Mesenchymal stem cell (in vitro differentiated cells and primary cell): ENCODE measurements around the gene MFAP2.

Experiments used
- DNase-seq: peaks from one replicate; pipeline ENCODE4 v3.0.0-alpha.2; 2013
- H2AFZ ChIP-seq: one replicate; pipeline ENCODE4 v1.6.1; 2013; ENCODE audit warnings: low read depth, mild to moderate bottlenecking, control low read depth, inconsistent platforms, low read length, moderate library complexity
- H2AK5ac ChIP-seq: 2 replicates; pipeline ENCODE4 v1.6.1; 2013; ENCODE audit warnings: low read length, moderate library complexity, mild to moderate bottlenecking, inconsistent platforms; ENCODE audit not compliant: severe bottlenecking
- H2BK120ac ChIP-seq: one replicate; pipeline ENCODE4 v1.6.1; 2013; ENCODE audit warnings: low read depth, mild to moderate bottlenecking, inconsistent platforms, low read length, moderate library complexity
- H2BK12ac ChIP-seq, 2 experiments: one replicate each; pipeline ENCODE4 v1.6.1; 2013; ENCODE audit warnings: inconsistent platforms in 2 of 2, low read length in 2 of 2, mild to moderate bottlenecking in 2 of 2, moderate library complexity in 2 of 2, control low read depth in 1 of 2
- H2BK15ac ChIP-seq: one replicate; pipeline ENCODE4 v1.6.1; 2013; ENCODE audit warnings: mild to moderate bottlenecking, low read depth, inconsistent platforms; ENCODE audit not compliant: poor library complexity, severe bottlenecking
- H2BK5ac ChIP-seq: 2 replicates; pipeline ENCODE4 v1.6.1; 2013; ENCODE audit warnings: low read depth, mild to moderate bottlenecking, low read length, control low read depth, inconsistent platforms; ENCODE audit not compliant: poor library complexity, severe bottlenecking
- H3K14ac ChIP-seq, 2 experiments: one replicate each; pipeline ENCODE4 v1.6.1; 2013; ENCODE audit warnings: inconsistent platforms in 2 of 2, low read length in 2 of 2, control low read depth in 1 of 2, mild to moderate bottlenecking in 1 of 2, moderate library complexity in 1 of 2
- H3K18ac ChIP-seq, 2 experiments: one replicate each; pipeline ENCODE4 v1.6.1; 2013; ENCODE audit warnings: inconsistent platforms in 2 of 2, low read length in 2 of 2, control low read depth in 1 of 2, low read depth in 1 of 2, mild to moderate bottlenecking in 1 of 2
- H3K23ac ChIP-seq, 2 experiments: one replicate each; pipeline ENCODE4 v1.6.1; 2013; ENCODE audit warnings: inconsistent platforms in 2 of 2, low read length in 2 of 2, mild to moderate bottlenecking in 2 of 2, moderate library complexity in 2 of 2, control low read depth in 1 of 2
- H3K27ac ChIP-seq: 2 replicates; pipeline ENCODE4 v1.5.1; 2013; ENCODE audit warnings: mild to moderate bottlenecking, moderate library complexity, low read length, control low read depth, inconsistent platforms; ENCODE audit not compliant: poor library complexity, severe bottlenecking
- H3K27me3 ChIP-seq, 2 experiments: 2 replicates each; pipeline versions ENCODE4 v1.6.1 to v1.7.0; 2013; ENCODE audit warnings: low read length in 2 of 2, mild to moderate bottlenecking in 2 of 2, moderate library complexity in 2 of 2, control low read depth in 1 of 2, inconsistent platforms in 1 of 2; ENCODE audit not compliant: control insufficient read depth in 1 of 2, insufficient read depth in 1 of 2
- H3K36me3 ChIP-seq, 2 experiments: 2 replicates each; pipeline versions ENCODE4 v1.6.1 to v1.7.0; 2013; ENCODE audit warnings: low read length in 2 of 2, control low read depth in 1 of 2, inconsistent platforms in 1 of 2, low read depth in 1 of 2, mild to moderate bottlenecking in 1 of 2; ENCODE audit not compliant: insufficient read depth in 2 of 2, control insufficient read depth in 1 of 2
- H3K4ac ChIP-seq, 2 experiments: one replicate each; pipeline ENCODE4 v1.6.1; 2013; ENCODE audit warnings: inconsistent platforms in 2 of 2, low read length in 2 of 2, mild to moderate bottlenecking in 2 of 2, moderate library complexity in 2 of 2, control low read depth in 1 of 2, low read depth in 1 of 2
- H3K4me1 ChIP-seq: 2 replicates; pipeline ENCODE4 v1.6.1; 2013; ENCODE audit warnings: low read depth, low read length, control low read depth; ENCODE audit not compliant: control insufficient read depth, insufficient read depth
- H3K4me2 ChIP-seq: 2 replicates; pipeline ENCODE4 v1.6.1; 2013; ENCODE audit warnings: low read length, mild to moderate bottlenecking, inconsistent platforms; ENCODE audit not compliant: poor library complexity, severe bottlenecking
- H3K4me3 ChIP-seq, 2 experiments: 2 replicates each; pipeline versions ENCODE4 v1.5.1 to v1.7.0; 2013; ENCODE audit warnings: low read length in 2 of 2, mild to moderate bottlenecking in 2 of 2, control low read depth in 1 of 2, low read depth in 1 of 2; ENCODE audit not compliant: insufficient read depth in 1 of 2
- H3K79me1 ChIP-seq: replicated peaks from 2 replicates; pipeline ENCODE4 v1.6.1; 2013; ENCODE audit warnings: mild to moderate bottlenecking, control low read depth, low read length, inconsistent platforms; ENCODE audit not compliant: poor library complexity, severe bottlenecking
- H3K9ac ChIP-seq: 2 replicates; pipeline ENCODE4 v1.7.0; 2013; ENCODE audit warnings: mild to moderate bottlenecking, low read length, moderate library complexity
- H3K9me3 ChIP-seq: 2 replicates; pipeline ENCODE4 v1.7.0; 2013; ENCODE audit warnings: mild to moderate bottlenecking, low read length; ENCODE audit not compliant: control insufficient read depth
- H4K8ac ChIP-seq: one replicate; pipeline ENCODE4 v1.6.1; 2013; ENCODE audit warnings: inconsistent platforms, mild to moderate bottlenecking, low read length, moderate library complexity
- H4K91ac ChIP-seq: one replicate; pipeline ENCODE4 v1.6.1; 2013; ENCODE audit warnings: mild to moderate bottlenecking, low read length, inconsistent platforms
- WGBS: methylation state at CpG from one replicate; pipeline ENCODE4 v1.1.7; 2013; ENCODE audit warnings: mixed read lengths; 5-methylcytosine and 5-hydroxymethylcytosine counted together

MFAP2 gene

DNA sequence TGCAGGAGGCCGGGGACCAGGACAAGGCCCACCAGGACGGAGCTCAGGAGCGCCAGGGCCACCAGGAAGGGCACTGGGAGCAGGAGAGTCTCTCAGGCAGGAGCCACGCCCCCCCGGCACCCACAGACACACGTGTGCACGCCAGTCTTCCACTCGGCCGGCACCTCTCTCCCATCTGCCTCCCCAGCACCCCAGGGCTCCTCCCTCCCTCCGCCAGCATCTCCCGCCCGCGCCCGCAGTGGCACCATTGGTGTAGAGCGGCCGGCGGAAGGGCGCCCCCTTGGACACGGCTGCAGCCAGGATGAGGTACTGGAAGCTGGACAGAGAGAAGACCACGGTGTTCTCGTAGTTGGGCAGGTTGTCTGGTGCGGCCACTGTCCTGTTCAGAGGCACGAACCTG lies 6.1 kb upstream of the MFAP2 start:
- H2AFZ ChIP-seq = no peak overlapping the region
- H3K79me1 ChIP-seq = peaks cover 10% of the 10 kb centered on the region
- H2BK15ac ChIP-seq = no peak overlapping the region
- H3K18ac ChIP-seq = no peak overlapping the region
- no peak overlapping the region for H2AK5ac ChIP-seq
- no peak overlapping the region for H3K14ac ChIP-seq
- H3K4ac ChIP-seq = no peak overlapping the region
- H3K9me3 ChIP-seq = no peaks in the 10 kb centered on the region
- no peak overlapping the region for H2BK12ac ChIP-seq
- H3K27me3 ChIP-seq = no peaks in the 10 kb centered on the region
- no peak overlapping the region for H2BK5ac ChIP-seq
- H3K36me3 ChIP-seq = peaks cover 9 to 69% of the 10 kb centered on the region in 2 experiments
- H3K23ac ChIP-seq = no peak overlapping the region
- H3K4me1 ChIP-seq = peaks cover 9% of the 10 kb centered on the region
- H3K4me3 ChIP-seq = no peak overlapping the region
- H4K91ac ChIP-seq = no peak overlapping the region
- WGBS = 86% methylated on average over 21 of the region's 23 CpGs
- H2BK120ac ChIP-seq = no peak overlapping the region
- no peak overlapping the region for H4K8ac ChIP-seq
- H3K27ac ChIP-seq = no peak overlapping the region
- no peak for DNase-seq
- H3K4me2 ChIP-seq = no peak overlapping the region
- H3K9ac ChIP-seq = no peak overlapping the region

DNA sequence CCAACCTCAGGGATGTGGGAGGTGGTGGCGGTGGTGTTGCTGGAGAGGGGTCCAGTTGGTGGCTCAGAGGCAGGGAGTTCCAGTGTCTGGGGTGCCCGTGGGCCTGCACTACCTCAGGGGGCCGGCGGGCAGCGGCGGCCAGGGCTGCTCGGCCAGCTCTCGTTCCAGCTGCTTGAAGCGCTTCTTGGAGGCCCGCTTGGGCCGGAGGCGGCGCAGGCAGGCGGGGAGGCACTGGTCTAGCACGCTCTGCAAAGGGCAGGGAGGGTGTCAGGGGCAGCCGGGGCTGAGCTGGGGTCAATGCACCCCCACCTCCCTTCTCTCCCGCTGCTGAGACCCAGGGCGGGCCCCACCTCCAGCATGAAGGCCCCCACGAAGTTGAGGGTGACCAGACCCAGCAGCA lies 5.7 kb upstream of the MFAP2 start:
- Histone ChIP-seq H4K91ac (no peak overlapping the region), H3K23ac (no peak overlapping the region), H3K4me1 (peaks cover 14% of the 10 kb centered on the region), H3K14ac (no peak overlapping the region), H3K9ac (no peak overlapping the region), H2AFZ (no peak overlapping the region), H2BK15ac (no peak overlapping the region), H3K18ac (no peak overlapping the region), H3K4me3 (no peak overlapping the region), H3K79me1 (peaks cover 9% of the 10 kb centered on the region), H3K4me2 (no peak overlapping the region), H2BK120ac (no peak overlapping the region), H3K27me3 (no peaks in the 10 kb centered on the region), H3K36me3 (peaks cover 9 to 64% of the 10 kb centered on the region in 2 experiments), H2BK5ac (no peak overlapping the region), H3K27ac (no peak overlapping the region), H3K9me3 (no peaks in the 10 kb centered on the region), H4K8ac (no peak overlapping the region), H3K4ac (no peak overlapping the region), H2BK12ac (no peak overlapping the region), H2AK5ac (peak overlapping the region; percentile 42)
- WGBS = 98% methylated on average over 6 of the region's 19 CpGs
- DNase-seq = no peak

DNA sequence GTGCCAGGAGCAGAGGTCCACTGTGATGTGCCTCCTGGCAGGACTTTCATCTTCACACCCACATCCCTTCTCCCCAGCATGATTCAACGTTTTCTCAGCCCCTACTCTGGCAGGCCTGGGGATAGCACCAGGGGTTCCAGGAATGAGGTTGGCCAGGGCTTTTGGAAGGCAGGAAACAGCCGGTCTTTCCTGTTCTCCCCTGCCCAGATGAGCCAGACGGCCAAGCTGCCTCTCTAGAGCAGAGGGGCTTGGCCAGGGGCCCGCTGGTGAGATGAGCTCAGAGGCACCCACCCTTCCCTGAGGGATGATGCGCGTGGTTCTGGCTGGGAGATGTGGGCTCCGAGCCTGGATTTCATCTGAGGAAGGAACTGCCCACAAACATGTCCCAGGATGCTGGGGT lies 4.3 kb upstream of the MFAP2 start:
- DNase-seq = peak; percentile 21
- Histone ChIP-seq H3K14ac (no peak overlapping the region), H3K23ac (peak overlapping the region in 1 of 2 experiments; percentile 19), H2BK120ac (no peak overlapping the region), H3K27ac (peak overlapping the region; percentile 37), H4K91ac (no peak overlapping the region), H2AK5ac (peak overlapping the region; percentile 31), H3K9ac (peak overlapping the region; percentile 53), H3K27me3 (no peaks in the 10 kb centered on the region), H3K4me2 (no peak overlapping the region), H3K4ac (no peak overlapping the region), H3K18ac (no peak overlapping the region), H2BK5ac (no peak overlapping the region), H2AFZ (no peak overlapping the region), H3K9me3 (no peaks in the 10 kb centered on the region), H2BK12ac (no peak overlapping the region), H3K79me1 (peaks cover 5% of the 10 kb centered on the region), H3K4me3 (no peak overlapping the region), H3K4me1 (peaks cover 20% of the 10 kb centered on the region), H3K36me3 (peaks cover 9 to 52% of the 10 kb centered on the region in 2 experiments), H4K8ac (no peak overlapping the region), H2BK15ac (no peak overlapping the region)
- WGBS = 58% methylated on average over 7 of the region's 7 CpGs

DNA sequence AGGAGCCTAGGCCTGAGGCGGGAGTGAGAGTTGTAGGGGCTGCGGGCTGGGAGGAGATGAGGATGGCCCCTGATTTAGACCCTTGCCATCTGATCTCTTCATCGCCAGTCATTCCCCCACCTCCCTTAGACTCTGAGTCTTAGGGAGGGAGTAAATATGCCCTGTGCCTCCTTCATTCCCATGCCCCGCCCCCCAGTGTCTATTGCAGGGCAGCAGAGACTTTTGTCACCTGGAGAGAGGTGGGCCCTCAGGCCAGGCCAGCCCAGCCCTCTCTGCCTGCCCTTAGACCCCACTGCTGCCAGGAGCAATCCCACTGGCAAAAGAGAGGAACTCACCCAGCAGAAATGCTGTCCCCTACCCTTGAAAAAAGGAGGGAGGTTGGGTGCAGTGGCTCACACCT lies 3.2 kb upstream of the MFAP2 start:
- peak overlapping the region; percentile 14 for H2AK5ac ChIP-seq
- no peak overlapping the region for H2BK120ac ChIP-seq
- H3K14ac ChIP-seq = no peak overlapping the region
- H3K79me1 ChIP-seq = peaks cover 2% of the 10 kb centered on the region
- H4K91ac ChIP-seq = no peak overlapping the region
- no peak for DNase-seq
- H2BK5ac ChIP-seq = no peak overlapping the region
- H3K9me3 ChIP-seq = no peaks in the 10 kb centered on the region
- H3K18ac ChIP-seq = no peak overlapping the region
- no peak overlapping the region for H3K23ac ChIP-seq
- H2BK12ac ChIP-seq = no peak overlapping the region
- H3K27ac ChIP-seq = no peak overlapping the region
- H3K4me2 ChIP-seq = no peak overlapping the region
- H3K27me3 ChIP-seq = no peaks in the 10 kb centered on the region
- H3K4me1 ChIP-seq = peaks cover 25% of the 10 kb centered on the region
- H3K36me3 ChIP-seq = peaks cover 9 to 43% of the 10 kb centered on the region in 2 experiments
- no peak overlapping the region for H2BK15ac ChIP-seq
- no peak overlapping the region for H4K8ac ChIP-seq
- no peak overlapping the region for H2AFZ ChIP-seq
- no peak overlapping the region for H3K4me3 ChIP-seq
- no peak overlapping the region for H3K4ac ChIP-seq
- WGBS = 87% methylated on average over 1 of the region's 4 CpGs
- peak overlapping the region; percentile 48 for H3K9ac ChIP-seq
